NCI-H2227 (cell line): ENCODE data around the gene DSP.

ENCODE experiments used
- DNase-seq: peaks from one replicate; lab custom pipeline; 2025; ENCODE audit not compliant: unreplicated experiment; lab: John Stamatoyannopoulos, UW

The DSP gene

GRCh38 chr6:7534192-7534591, 7.3 kb upstream of the DSP start:
- DNase-seq: no peak

- no peak for DNase-seq
Measured at GRCh38 chr6:7535498-7535897, 6.0 kb upstream of the DSP start.

- peak; percentile 12 for DNase-seq
Measured at GRCh38 chr6:7537565-7538174, 3.8 kb upstream of the DSP start.

- no peak for DNase-seq
Measured at GRCh38 chr6:7538484-7538883, 3.0 kb upstream of the DSP start.

- no peak for DNase-seq
Measured at GRCh38 chr6:7540595-7540994, 876 bp upstream of the DSP start.

GRCh38 chr6:7542065-7542873, 798 bp downstream of the DSP start:
- peak; percentile 26 for DNase-seq

GRCh38 chr6:7542874-7543624, 1.6 kb downstream of the DSP start:
- DNase-seq: peak; percentile 33

GRCh38 chr6:7543789-7544424, 2.4 kb downstream of the DSP start:
- no peak for DNase-seq

GRCh38 chr6:7544597-7544996, 3.1 kb downstream of the DSP start:
- DNase-seq: no peak

GRCh38 chr6:7545316-7546019, 4.0 kb downstream of the DSP start:
- DNase-seq: no peak

- no peak for DNase-seq
Measured at GRCh38 chr6:7546020-7546369, 4.5 kb downstream of the DSP start.

GRCh38 chr6:7546383-7546782, 4.9 kb downstream of the DSP start:
- no peak for DNase-seq

GRCh38 chr6:7546896-7547295, 5.4 kb downstream of the DSP start:
- DNase-seq: no peak

GRCh38 chr6:7547315-7547714, 5.8 kb downstream of the DSP start:
- DNase-seq: no peak

GRCh38 chr6:7550433-7550801, 8.9 kb downstream of the DSP start:
- DNase-seq: no peak

GRCh38 chr6:7554533-7555275, 13.2 kb downstream of the DSP start:
- DNase-seq: no peak

GRCh38 chr6:7555671-7556070, 14.2 kb downstream of the DSP start:
- DNase-seq: no peak

- no peak for DNase-seq
Measured at GRCh38 chr6:7556394-7557106, 15.1 kb downstream of the DSP start.

GRCh38 chr6:7557652-7558051, 16.2 kb downstream of the DSP start:
- no peak for DNase-seq

- no peak for DNase-seq
Measured at GRCh38 chr6:7558781-7559180, 17.3 kb downstream of the DSP start.
